Measurements from ENCODE around the gene PHF23.

Gene PHF23

DNA sequence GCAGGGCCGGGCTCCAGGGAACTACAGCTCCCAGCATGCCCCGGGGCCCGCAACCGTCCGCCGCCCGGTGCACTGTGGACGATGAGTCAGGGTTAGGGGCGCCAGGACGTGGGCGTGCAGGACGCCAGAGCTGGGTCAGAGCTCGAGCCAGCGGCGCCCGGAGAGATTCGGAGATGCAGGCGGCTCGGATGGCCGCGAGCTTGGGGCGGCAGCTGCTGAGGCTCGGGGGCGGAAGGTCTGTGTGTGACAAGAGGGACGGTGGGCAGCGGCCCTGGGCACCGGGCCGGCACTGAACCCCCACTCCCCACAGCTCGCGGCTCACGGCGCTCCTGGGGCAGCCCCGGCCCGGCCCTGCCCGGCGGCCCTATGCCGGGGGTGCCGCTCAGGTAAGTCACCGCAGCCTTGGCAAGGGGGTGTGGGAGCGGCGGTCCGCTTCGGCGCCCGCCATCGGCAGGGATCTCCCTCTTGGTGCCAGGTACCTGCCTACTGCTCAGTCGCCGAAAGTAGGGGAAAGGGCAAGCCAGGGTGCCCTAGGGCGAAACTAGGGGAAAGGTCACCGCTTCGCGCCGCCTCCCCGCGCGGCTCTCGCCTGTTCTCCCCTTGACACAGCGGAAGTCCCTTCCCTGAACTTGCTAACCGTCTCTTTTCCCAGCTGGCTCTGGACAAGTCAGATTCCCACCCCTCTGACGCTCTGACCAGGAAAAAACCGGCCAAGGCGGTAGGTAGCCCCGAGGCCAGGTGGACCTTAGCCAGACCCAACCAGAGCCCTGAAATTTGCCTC lies 19.3 kb downstream of the PHF23 start, which contains the start of the genes ACADVL and DLG4:
Gene ACADVL, plus strand, starts transcription at position 127 of the 781 bp plus-strand sequence. Its CDS starts 47 bp downstream, at position 174.
Gene DLG4, minus strand, starts transcription at position 25 of the 781 bp plus-strand sequence.
- peak; percentile 97 for DNase-seq (ENCODE audit: low spot score)

DNA sequence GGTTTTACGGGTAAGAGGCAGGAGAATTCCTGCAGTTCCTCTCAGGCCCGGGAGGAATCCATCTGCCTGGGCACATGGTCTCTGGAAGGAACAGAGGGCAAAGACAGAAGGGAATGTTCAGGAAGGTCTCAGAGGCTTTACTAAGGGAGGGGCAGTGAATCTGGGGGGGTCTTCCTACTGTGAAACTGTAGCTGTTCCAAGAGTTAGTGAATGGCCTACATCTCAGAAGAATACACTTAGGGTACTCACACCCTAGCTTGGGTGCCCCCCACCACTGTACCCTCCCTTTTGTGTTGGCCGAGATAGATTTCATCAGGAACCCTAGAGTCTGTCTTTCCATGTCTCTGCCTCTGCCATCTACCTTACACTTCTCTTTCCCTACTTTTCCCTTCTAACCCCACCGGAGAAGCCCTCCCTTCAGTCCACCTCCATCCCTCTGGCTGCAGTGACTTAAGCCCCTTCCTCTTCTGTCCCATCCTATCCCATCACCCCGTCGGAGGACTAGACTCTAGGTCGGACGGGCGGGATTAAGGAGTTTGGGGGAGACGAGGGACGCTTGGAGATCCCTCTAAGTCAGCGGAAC lies 19.9 kb downstream of the PHF23 start:
- no peak for DNase-seq (ENCODE audit: low spot score)

- no peak for DNase-seq (ENCODE audit: low spot score)
Observed at GRCh38 chr17:7218758-7219157, 20.5 kb downstream of the PHF23 start.

DNA sequence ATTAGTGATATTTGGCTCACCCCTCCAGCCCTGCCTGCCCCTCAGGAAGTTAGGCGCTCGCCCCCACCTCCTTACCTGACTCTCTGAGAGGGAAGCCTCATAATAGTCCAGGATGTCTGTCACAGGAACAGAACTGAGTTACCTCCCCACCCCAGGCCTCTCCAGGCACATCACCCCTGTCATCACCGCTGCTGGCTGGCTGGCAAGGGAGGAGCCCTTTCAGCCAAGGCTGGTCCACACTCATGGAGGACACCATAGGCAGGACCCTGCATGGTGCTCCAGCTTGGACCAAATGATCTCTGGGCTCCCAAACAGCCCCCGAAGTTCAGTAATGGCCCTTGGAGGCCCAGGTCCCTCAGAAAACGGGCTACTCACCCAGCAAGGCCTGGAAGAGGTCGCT lies 21.1 kb downstream of the PHF23 start:
- no peak for DNase-seq (ENCODE audit: low spot score)

DNA sequence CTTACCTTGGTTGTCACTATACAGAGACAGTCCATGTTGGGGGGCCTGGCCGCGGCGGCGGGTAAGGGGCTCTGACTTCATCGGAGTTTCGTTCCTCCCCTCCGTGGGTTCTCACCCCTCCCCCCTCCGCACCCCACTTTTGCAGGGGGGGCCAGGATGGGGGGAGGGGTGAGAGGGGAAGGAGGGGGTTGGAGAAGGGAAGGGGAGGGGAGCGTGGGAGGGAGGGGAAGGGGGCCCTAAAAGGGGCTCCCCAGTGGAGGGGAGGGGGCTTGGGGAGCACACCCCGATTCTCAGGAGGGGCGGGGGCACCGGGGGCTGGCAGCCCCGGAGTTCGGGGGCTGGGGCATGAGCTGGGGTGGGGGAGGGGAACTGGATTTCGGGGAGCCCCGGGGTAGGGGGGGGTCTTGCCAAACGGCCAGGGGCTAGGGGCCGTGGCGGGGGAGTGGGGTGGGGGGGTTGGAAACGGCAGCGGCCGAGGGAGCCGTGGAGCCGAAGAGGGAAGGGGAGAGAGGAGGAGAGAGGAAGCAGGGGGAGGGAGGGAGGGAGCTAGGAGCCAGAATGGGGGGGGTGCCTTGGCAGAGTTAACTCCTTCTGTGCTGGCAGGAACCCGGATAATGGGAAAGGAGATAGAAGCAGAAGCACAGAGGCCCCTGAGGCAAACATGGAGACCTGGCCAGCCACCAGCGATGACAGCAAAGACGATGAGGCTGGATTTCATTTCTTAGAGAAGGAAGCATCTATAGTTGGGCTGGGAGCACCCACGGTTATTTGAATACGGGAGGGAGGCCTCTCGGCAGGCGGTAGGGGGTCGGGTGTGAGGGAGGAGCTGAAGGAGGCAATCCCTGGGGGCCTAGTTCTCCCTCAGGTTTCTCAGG lies 21.9 kb downstream of the PHF23 start:
- DNase-seq (ENCODE audit: low spot score), result peak; percentile 85

GRCh38 chr17:7216242-7217112 lies 22.8 kb downstream of the PHF23 start:
- no peak for DNase-seq (ENCODE audit: low spot score)

DNA sequence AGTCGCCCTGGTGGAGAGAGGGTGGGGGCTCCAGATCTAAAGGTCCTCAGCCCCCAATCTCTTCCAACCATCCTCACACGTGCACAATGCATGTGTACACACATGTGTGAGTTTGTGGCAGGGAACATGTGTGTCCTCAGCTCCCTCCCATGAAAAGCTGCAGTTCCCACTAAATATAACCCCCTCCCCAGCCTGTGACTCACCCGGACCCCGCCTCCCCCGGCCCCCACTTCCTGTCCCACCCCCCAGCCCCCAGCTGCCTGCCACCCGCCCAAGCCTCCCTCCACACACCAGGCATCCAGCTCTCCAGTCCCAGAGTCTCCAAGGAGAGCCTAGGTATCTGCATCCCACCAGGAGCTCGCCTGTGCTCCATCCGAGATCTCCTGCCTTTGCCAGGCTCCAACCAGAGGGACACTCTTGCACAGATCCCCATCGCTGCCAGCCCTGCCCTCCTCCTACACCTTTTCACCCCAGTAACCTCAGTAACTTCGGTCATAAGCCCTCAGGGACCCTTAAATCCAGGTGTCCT lies 23.5 kb downstream of the PHF23 start:
- peak; percentile 58 for DNase-seq (ENCODE audit: low spot score)

DNA sequence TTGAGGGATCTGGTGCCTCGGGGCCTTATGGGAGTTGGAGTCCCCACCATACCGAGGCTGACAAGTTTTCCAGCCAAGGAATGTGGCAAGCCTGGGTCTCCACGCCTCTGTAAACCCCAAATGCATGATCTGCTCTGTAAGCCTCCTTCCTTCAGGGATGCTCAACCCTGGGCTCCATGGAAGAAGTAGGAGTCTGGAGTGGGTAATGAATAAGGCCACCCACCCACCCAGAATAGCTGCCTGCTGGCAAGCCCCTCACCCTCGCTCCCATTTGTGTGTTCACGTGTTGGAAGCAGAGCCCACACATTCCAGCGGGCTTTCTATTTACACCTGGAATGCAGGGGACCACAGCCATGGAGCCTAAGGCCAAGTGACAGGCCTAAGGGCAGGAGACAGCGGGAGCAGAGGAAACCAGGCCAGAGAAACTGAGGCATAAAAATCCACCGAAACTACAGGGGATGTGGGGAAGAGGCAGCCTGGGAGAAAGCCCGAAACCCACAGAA lies 24.1 kb downstream of the PHF23 start:
- no peak for DNase-seq (ENCODE audit: low spot score)

DNA sequence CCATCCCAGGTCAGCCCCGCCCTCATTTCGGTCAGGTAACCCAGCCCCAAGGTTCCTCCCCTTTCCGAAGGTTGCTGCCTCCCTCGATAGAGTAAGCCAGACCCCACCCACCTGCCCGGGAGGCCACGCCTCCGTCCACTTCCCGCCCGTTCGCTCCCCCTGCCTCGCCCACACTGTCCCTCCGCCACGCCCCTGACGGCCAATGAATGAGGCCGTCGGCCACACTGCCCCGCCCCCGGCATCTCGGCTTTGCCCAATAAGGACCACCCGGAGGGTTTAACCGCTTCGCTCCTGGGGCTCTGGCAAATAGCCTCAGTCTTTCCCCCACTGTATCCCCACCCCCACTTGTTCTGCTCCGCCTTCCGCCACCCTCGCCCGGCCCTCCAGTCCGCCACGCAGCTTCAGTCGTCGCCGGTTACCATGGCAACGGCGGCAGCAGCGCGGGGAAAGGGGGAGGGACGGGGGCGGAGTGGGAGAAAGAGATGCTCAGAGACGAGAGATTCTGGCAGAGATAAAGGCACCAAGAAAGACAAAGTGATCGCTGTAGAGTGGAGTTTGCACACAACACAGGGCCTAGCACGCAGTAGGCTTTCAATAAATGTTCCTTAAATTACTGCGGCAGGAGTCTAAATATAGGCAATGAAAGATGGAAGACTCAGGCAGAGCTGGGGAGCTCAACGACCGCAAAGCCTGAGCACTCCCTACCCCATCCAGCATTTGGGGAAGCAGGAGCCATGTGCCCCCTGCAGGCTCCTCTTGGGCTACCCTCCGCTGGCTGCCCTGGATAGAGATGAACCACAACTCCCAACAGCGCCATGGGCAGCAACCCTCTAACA lies 24.7 kb downstream of the PHF23 start:
- DNase-seq (ENCODE audit: low spot score), result peak; percentile 98

DNA sequence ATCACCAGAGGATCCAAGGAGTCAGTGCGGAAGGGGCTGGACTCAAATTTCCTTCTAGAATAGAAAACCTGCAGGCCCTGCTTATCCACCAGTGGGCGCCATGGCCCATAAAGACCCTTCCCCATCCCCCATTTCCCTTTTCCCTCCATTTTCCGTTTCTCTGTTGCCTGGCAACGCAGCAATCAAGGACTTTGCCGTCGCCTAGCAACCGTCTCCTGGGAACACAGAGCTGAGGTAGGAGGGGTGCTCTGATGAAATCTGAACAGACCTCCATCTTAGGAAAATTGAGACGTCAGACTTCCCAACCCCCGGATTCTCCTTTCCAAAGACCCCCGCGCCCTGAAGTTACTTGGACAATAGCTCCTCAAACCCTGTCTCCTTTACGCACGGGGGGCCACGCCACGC lies 25.4 kb downstream of the PHF23 start:
- peak; percentile 74 for DNase-seq (ENCODE audit: low spot score)

DNA sequence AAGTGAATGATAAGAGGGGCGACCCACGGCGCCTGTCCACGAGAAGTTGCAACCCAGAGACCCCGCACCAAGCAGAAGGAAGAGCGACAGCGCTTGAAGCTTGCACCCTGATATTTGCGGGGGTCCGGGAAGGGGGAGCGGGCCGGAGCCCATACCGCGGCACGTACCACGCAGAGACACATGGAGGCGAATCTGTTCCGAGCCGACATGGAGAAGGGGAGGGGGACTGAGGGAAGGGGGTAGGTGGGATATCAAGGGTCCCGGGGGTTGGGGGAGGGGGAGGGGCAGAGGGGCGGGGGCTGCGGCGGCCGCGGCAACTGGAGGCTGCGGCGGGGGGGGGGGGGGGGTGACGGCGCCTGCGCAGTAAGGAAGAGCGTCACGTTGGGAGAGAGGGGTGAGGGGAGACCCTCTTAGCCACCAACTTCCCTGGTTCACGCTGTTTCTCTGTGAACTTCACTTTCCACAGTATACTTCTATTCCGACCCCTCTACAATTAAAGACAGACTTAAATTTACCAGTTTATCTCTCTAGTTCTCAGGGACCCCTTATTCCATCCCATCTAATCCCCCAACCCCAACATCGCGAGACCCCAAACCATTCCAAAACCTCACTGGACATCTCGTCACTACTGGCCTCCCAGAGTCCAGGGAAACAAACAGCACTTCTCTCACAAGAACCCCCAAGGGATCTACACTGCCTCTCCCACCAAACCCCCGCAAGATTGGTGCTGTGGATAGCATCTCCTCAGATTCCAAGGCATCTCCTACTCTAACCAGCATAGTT lies 27.6 kb downstream of the PHF23 start:
- no peak for DNase-seq (ENCODE audit: low spot score)

GRCh38 chr17:7208754-7209460 lies 30.4 kb downstream of the PHF23 start:
- no peak for DNase-seq (ENCODE audit: low spot score)

DNA sequence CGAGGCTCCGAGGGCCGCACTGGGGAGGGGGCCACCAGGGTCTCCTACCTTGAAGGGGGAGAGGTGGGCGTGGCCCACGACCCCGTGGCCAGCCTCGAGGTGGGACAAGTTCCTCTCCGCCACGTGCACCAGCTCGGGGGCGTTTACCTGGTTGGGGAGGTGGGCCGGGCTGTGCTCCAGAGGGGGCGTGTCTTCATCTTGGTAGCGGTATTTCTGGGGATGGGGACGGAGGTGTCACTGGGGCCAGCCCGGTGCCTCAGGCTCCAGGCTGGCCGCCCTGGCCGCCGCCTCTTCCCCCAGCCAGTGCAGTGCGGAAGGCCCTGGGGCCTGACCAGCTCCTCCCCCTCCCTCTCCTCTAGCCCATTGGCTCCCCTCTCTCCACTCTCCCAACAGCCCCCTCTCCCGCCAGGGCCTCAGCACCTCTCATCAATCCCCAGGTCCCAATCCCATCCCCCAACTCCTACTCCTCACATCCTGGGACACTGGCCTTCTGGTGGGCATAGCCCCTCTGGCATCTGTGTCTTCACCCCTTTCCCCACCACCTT lies 31.2 kb downstream of the PHF23 start:
- DNase-seq (ENCODE audit: low spot score), result no peak

GRCh38 chr17:7207120-7208001 lies 31.9 kb downstream of the PHF23 start:
- peak; percentile 44 for DNase-seq (ENCODE audit: low spot score)

DNA sequence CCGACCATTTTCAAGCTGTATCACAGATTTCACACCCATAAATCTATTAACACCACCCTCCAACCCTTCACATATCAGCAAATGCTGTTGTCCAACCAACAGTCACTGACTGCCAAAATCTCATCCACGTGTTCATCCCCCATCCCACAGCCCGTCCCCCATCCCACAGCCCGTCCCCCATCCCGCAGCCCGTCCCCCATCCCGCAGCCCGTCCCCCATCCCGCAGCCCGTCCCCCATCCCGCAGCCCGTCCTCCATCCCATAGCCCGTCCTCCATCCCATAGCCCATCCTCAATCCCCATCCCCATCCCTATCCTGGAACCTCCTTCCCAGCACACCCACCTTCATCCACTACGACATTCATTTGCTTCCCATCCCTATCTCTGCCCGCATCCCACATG lies 33.7 kb downstream of the PHF23 start:
- no peak for DNase-seq (ENCODE audit: low spot score)

- peak; percentile 92 for DNase-seq (ENCODE audit: low spot score)
Observed at GRCh38 chr17:7204828-7205461, 34.3 kb downstream of the PHF23 start.

DNA sequence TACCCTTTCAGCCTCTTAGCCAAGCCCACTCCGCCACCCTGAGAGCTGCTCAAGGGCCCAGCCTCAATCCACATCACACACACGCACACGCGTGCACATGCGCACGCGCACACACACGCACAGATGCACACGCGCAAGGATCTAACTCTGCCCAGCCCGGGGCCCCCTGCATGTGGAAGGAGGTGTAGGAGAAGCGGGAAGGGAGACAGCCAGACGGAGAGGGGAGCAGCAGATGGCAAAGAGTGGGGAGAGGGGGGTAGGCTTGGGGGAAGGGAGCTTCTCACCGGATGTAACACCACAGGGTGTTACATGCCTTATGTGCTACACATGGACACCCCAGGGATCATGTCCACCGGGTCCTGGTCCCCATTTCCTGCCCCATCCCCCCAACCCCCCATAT lies 34.9 kb downstream of the PHF23 start:
- no peak for DNase-seq (ENCODE audit: low spot score)

All from hepatic stellate cell (primary cell).